Kidney tubule cell (primary cell): ENCODE results near the gene NCCRP1.
"Not testable (repeated sequence)": the region's sequence is repeated elsewhere in the genome, so short reads cannot be mapped to it uniquely, and the experiment has no call there.

Source experiments
- DNase-seq: peaks from one replicate; pipeline ENCODE4 v3.0.0-alpha.2; 2018; ENCODE audit warnings: low spot score

Gene NCCRP1

GRCh38 chr19:39208175-39208795, 11.5 kb downstream of the NCCRP1 start:
- no peak for DNase-seq

- DNase-seq = no peak
Measured at GRCh38 chr19:39209196-39209595, 12.4 kb downstream of the NCCRP1 start.

GRCh38 chr19:39211731-39212374, 15.1 kb downstream of the NCCRP1 start:
- DNase-seq = no peak

GRCh38 chr19:39212375-39212742, 15.6 kb downstream of the NCCRP1 start:
- DNase-seq = no peak

GRCh38 chr19:39215323-39215722, 18.6 kb downstream of the NCCRP1 start:
- not testable (repeated sequence) for DNase-seq

- no peak for DNase-seq
Measured at GRCh38 chr19:39217094-39217493, 20.3 kb downstream of the NCCRP1 start.

GRCh38 chr19:39218230-39219007, 21.7 kb downstream of the NCCRP1 start:
- no peak for DNase-seq

- DNase-seq = not testable (repeated sequence)
Measured at GRCh38 chr19:39219108-39219507, 22.3 kb downstream of the NCCRP1 start.

GRCh38 chr19:39223703-39224279, 27.0 kb downstream of the NCCRP1 start:
- DNase-seq = peak; percentile 9

GRCh38 chr19:39224910-39225309, 28.1 kb downstream of the NCCRP1 start:
- DNase-seq = no peak

GRCh38 chr19:39230096-39230764, 33.5 kb downstream of the NCCRP1 start:
- no peak for DNase-seq

- DNase-seq = no peak
Measured at GRCh38 chr19:39232708-39233107, 35.9 kb downstream of the NCCRP1 start.

GRCh38 chr19:39236527-39236926, 39.8 kb downstream of the NCCRP1 start:
- DNase-seq = no peak

GRCh38 chr19:39237200-39238184, 40.7 kb downstream of the NCCRP1 start:
- peak; percentile 66 for DNase-seq

GRCh38 chr19:39238209-39238608, 41.4 kb downstream of the NCCRP1 start:
- no peak for DNase-seq

- DNase-seq = no peak
Measured at GRCh38 chr19:39238944-39239343, 42.2 kb downstream of the NCCRP1 start.

GRCh38 chr19:39240421-39240820, 43.7 kb downstream of the NCCRP1 start:
- DNase-seq = no peak

GRCh38 chr19:39243741-39244140, 47.0 kb downstream of the NCCRP1 start:
- not testable (repeated sequence) for DNase-seq

GRCh38 chr19:39244410-39245100, 47.8 kb downstream of the NCCRP1 start, which contains the start of gene IFNL3:
Gene IFNL3, minus strand, starts transcription at chr19:39245006. Its CDS starts 39 bp downstream, at chr19:39244967.
- DNase-seq = not testable (repeated sequence)

GRCh38 chr19:39245166-39245565, 48.4 kb downstream of the NCCRP1 start:
- DNase-seq = not testable (repeated sequence)
